Transverse colon (tissue), 3 donors: ENCODE results near the gene ULK4.

ENCODE experiments used
- EP300 ChIP-seq: sonication (generic); formaldehyde crosslinking; IDR thresholded peaks from one replicate; pipeline ENCODE4 v1.6.1; 2017; ENCODE audit warnings: antibody characterized with exemption, low read depth
- POLR2AphosphoS5 ChIP-seq, 3 donors: sonication (generic); formaldehyde crosslinking; IDR thresholded peaks; one replicate each; pipeline ENCODE4 v1.6.1; 2016; ENCODE audit warnings: antibody characterized with exemption in 3 of 3

GRCh38 chr3:41274944-41275668 is 686.8 kb downstream of the ULK4 start:
- TF ChIP-seq POLR2AphosphoS5 (IDR thresholded peaks at IDR 0.05) (no peak), EP300 (no peak)
